Heart left ventricle (tissue), 16 donors: ENCODE data around the gene MIA. TPM values are rescaled to one million over a fixed set of nuclear protein-coding genes. Genes with fewer than 3 reads are reported as not detected.
"Not testable (repeated sequence)": the region's sequence is repeated elsewhere in the genome, so short reads cannot be mapped to it uniquely, and the experiment has no call there.

Experiments used
- ATAC-seq, 4 donors: fragments of 200-7000 bp; cut with Tn5 transposase; one replicate each; pipeline ENCODE4 v1.9.1; 2020 to 2022; ENCODE audit warnings: moderate library complexity in 4 of 4, mild to moderate bottlenecking in 3 of 4, moderate number of reproducible peaks in 1 of 4
- DNase-seq, 5 donors: peaks; one replicate each; pipeline ENCODE4 v3.0.0-alpha.2; 2020
- H3K27ac ChIP-seq, 12 donors: fragments of 200-600 bp; sonication (generic) in 4 of 12; one replicate each; pipeline versions ENCODE4 v1.5.0 to v1.8.0; 2016 to 2022; ENCODE audit warnings: mild to moderate bottlenecking in 2 of 12
- H3K27me3 ChIP-seq, 9 donors: fragments of 200-600 bp; sonication (generic) in 2 of 9; one replicate each; pipeline versions ENCODE4 v1.5.1 to v1.8.0; 2016 to 2022; ENCODE audit warnings: mild to moderate bottlenecking in 3 of 9
- H3K36me3 ChIP-seq, 9 donors: fragments of 200-600 bp; sonication (generic) in 2 of 9; one replicate each; pipeline versions ENCODE4 v1.5.0 to v1.8.0; 2018 to 2022; ENCODE audit warnings: mild to moderate bottlenecking in 2 of 9
- H3K4me1 ChIP-seq, 12 donors: fragments of 200-600 bp; sonication (generic) in 4 of 12; one replicate each; pipeline versions ENCODE4 v1.5.0 to v1.8.0; 2016 to 2022; ENCODE audit warnings: mild to moderate bottlenecking in 3 of 12
- H3K4me3 ChIP-seq, 12 donors: fragments of 200-600 bp; sonication (generic) in 4 of 12; one replicate each; pipeline versions ENCODE4 v1.5.0 to v1.8.0; 2017 to 2022; ENCODE audit warnings: mild to moderate bottlenecking in 9 of 12, moderate library complexity in 4 of 12
- H3K9me3 ChIP-seq, 12 donors: fragments of 200-600 bp; sonication (generic) in 4 of 12; one replicate each; pipeline versions ENCODE4 v1.5.0 to v1.8.0; 2016 to 2022; ENCODE audit warnings: mild to moderate bottlenecking in 1 of 12
- CTCF ChIP-seq, 12 donors: fragments of 200-600 bp; sonication (generic) in 4 of 12; IDR thresholded peaks; one replicate each; pipeline versions ENCODE4 v1.5.0 to v1.8.0; 2018 to 2022; ENCODE audit warnings: antibody characterized with exemption in 12 of 12, mild to moderate bottlenecking in 5 of 12
- POLR2A ChIP-seq, 2 donors: fragments of 450-650 bp; IDR thresholded peaks; one replicate each; pipeline ENCODE4 v1.6.1; 2017; ENCODE audit warnings: antibody characterized with exemption in 2 of 2, mild to moderate bottlenecking in 2 of 2, moderate library complexity in 2 of 2
- WGBS, 4 donors: extraction: QIAGEN DNeasy Blood & Tissue Kit in 2 of 4; methylation state at CpG; one replicate each; pipeline versions ENCODE4 v1.1.5 to v1.1.7; 2013 to 2018; 5-methylcytosine and 5-hydroxymethylcytosine counted together
- intact Hi-C, 10 donors: fragments of 100-400 bp; cut with DNase I; formaldehyde crosslinking; loops; one replicate each; pipeline versions ENCODE4 v1.11.1 to v1.14.2; 2022
- polyA plus RNA-seq, 2 donors: library from polyadenylated mRNA; stranded (reverse); fragments of 200-250 nt; gene quantifications; one replicate each; pipeline ENCODE4 v1.2.3, GENCODE V29; 2013
- total RNA-seq, 9 donors: library from RNA; depleted of rRNA in 2 of 9; stranded (reverse); fragments of >200 nt in 2 of 9; fragmentation: NEBNext Ultra II Directional in 3 of 9; extraction: Animal tissue kit (Norgen Biotek cat#: 25700) in 3 of 9; gene quantifications; one replicate each; pipeline versions ENCODE4 v1.1.0 to v1.2.4, GENCODE V29; 2016 to 2023
- donor health status: ischemic (EF 13 %, LVEDD 7.1; RV severe dilation, severe dysfunction).
- donor health status: healthy with polysubstance abuse.
- donor health status: DM: no; HTN: yes; CAD: no.
- donor health status: DM: no; HTN: no; CAD: no.
- donor health status: ischemic (EF 25% LVEDD 6.9; RV normal size, moderate dysfunction).
- donor health status: ischemic (EF 25% LVEDD 5.7; RV mildly dilated, moderate dysfunction).
- donor health status: healthy.
- donor health status: DM: yes; HTN: yes; CAD: no.
- donor health status: ischemic (EF 35%, LVEDD 5.7; RV mildly dilated, moderate dysfunction).
- donor health status: nonischemic (EF 11% LVEDD 7.7; RV severe dilation, severe dysfunction).
- donor health status: DM: yes; HTN: yes; CAD: no.
- donor health status: PGD.
- donor health status: ischemic (EF 29% LVEDD 5.4; RV normal size, mild dysfunction).
- donor health status: nonischemic (EF 23%, LVEDD 6.1; RV moderate dilation, normal function).

MIA gene
- total and polyA plus RNA-seq, 11 donors, result 0.72 to 3.0 (median 1.0) TPM; not detected in 5

- DNase-seq (no peak), ATAC-seq (no peak)
- 77 to 88% (median 84%) methylated on average over 5 of the region's 5 CpGs for WGBS, 4 donors
Observed at GRCh38 chr19:40768869-40769268, 6.5 kb upstream of the MIA start.

GRCh38 chr19:40771101-40771862 lies 4.0 kb upstream of the MIA start:
- DNase-seq, H3K4me1 ChIP-seq, intact Hi-C loops, H3K27ac ChIP-seq, H3K9me3 ChIP-seq, H3K27me3 ChIP-seq, H3K4me3 ChIP-seq, ATAC-seq: not testable (repeated sequence)
- peaks cover 0 to 10% (median 5%) of the 10 kb centered on the region in 9 donors for H3K36me3 ChIP-seq
- 92 to 98% (median 95%) methylated on average over 10 of the region's 10 CpGs for WGBS, 4 donors

More at GRCh38 chr19:40768869-40769268, 6.5 kb upstream of the MIA start:
- Histone ChIP-seq H3K4me3 (no peak overlapping the region), H3K4me1 (no peaks in the 10 kb centered on the region), H3K27ac (no peak overlapping the region), H3K9me3 (peaks cover 0 to 9% (median 0%) of the 10 kb centered on the region in 12 donors), H3K36me3 (peaks cover 0 to 34% (median 29%) of the 10 kb centered on the region in 9 donors), H3K27me3 (no peaks in the 10 kb centered on the region)
- TF ChIP-seq POLR2A (IDR thresholded peaks at IDR 0.05) (no peak), CTCF (IDR thresholded peaks at IDR 0.05) (no peak)
- intact Hi-C loops, result no loop called here

GRCh38 chr19:40775632-40776022 lies 306 bp downstream of the MIA start:
- Histone ChIP-seq H3K27ac (no peak overlapping the region), H3K4me1 (peaks cover 0 to 25% (median 13%) of the 10 kb centered on the region in 12 donors), H3K4me3 (no peak overlapping the region), H3K27me3 (no peaks in the 10 kb centered on the region), H3K9me3 (peaks cover 0 to 9% (median 0%) of the 10 kb centered on the region in 12 donors), H3K36me3 (no peaks in the 10 kb centered on the region)
- intact Hi-C loops, result loop anchor here in 1 of 10 donors (2.0 kb wide), 1 partner anchor 25 kb away; the partner anchor contains the start of genes ACTMAP and SNRPA
- no peak for ATAC-seq
- DNase-seq, result no peak
- TF ChIP-seq CTCF (IDR thresholded peaks at IDR 0.05) (no peak), POLR2A (IDR thresholded peaks at IDR 0.05) (no peak)
- 77 to 92% (median 90%) methylated on average over 9 to 10 of the region's 10 CpGs for WGBS, 4 donors

- ATAC-seq (no peak), DNase-seq (no peak)
- no peaks in the 10 kb centered on the region for H3K27me3 ChIP-seq
- peak overlapping the region in 1 of 12 donors; percentile 74 for H3K4me3 ChIP-seq
- WGBS, 4 donors, result 80 to 87% (median 82%) methylated on average over 7 of the region's 7 CpGs
- no peak for TF ChIP-seq POLR2A (IDR thresholded peaks at IDR 0.05)
- no peak for TF ChIP-seq CTCF (IDR thresholded peaks at IDR 0.05)
- peaks cover 0 to 25% (median 13%) of the 10 kb centered on the region in 12 donors for H3K4me1 ChIP-seq
- peaks cover 0 to under 1% (median 0%) of the 10 kb centered on the region in 9 donors for H3K36me3 ChIP-seq
- peak overlapping the region in 10 of 12 donors; percentile 89 to 100 (median 98) for H3K27ac ChIP-seq
- intact Hi-C loops, result loop anchor here in 1 of 10 donors (2.0 kb wide), 1 partner anchor 26 kb away; the partner anchor contains the start of genes ACTMAP and SNRPA
- H3K9me3 ChIP-seq, result peaks cover 0 to 4% (median 0%) of the 10 kb centered on the region in 12 donors
Observed at GRCh38 chr19:40776364-40776763, 1.0 kb downstream of the MIA start.
